Measurements from ENCODE around the gene ZFAND3. TPM values are rescaled to one million over a fixed set of nuclear protein-coding genes. Genes with fewer than 3 reads are reported as not detected.

ZFAND3 gene
- total RNA-seq, 1 donor = 25.6 TPM

DNA sequence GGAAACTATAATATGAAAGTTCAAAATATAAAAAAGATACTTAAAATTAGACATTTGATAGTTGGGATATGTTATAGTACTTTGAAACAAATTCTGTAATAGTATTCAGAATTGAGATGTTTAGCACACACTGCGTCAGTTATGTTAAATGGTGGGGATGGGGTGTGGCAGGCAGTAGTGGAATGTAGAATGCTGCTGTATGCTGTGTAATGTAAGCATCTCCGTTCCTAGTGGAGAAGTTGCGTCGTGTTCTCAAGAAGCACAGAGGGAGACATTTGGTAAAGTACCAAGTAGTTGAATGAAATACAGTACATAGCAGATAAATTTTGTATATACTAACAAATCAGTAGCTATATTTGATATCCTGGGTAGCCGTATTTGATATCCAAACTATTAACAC lies 192.4 kb downstream of the ZFAND3 start:
- H3K27me3 ChIP-seq (ENCODE audit: insufficient read depth, low read length) = no peaks in the 10 kb centered on the region
- H3K9me3 ChIP-seq (ENCODE audit: low read depth, low read length) = peaks cover 8% of the 10 kb centered on the region
- H3K4me1 ChIP-seq (ENCODE audit: insufficient read depth, low read length) = peaks cover 3% of the 10 kb centered on the region
- no peak overlapping the region for H3K4me3 ChIP-seq (ENCODE audit: low read length)

DNA sequence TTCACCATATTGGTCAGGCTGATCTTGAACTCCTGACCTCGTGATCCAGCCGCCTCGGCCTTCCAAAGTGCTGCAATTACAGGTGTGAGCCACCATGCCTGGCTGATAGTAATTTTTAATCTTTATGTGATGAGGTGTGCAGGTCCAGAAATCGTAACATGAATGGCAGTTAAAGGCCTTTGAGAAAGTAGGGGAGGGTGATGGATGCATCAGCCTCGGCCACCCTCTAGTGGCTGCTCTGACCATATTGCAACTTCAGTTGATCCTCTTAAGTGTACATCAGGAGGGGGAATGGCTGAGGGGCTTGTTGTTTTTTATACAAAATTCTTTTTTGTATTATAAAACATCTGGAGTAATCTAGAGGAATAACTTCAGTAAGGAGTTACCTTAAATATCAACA lies 193.0 kb downstream of the ZFAND3 start:
- H3K9me3 ChIP-seq (ENCODE audit: low read depth, low read length) = peaks cover 8% of the 10 kb centered on the region
- H3K27me3 ChIP-seq (ENCODE audit: insufficient read depth, low read length) = no peaks in the 10 kb centered on the region

DNA sequence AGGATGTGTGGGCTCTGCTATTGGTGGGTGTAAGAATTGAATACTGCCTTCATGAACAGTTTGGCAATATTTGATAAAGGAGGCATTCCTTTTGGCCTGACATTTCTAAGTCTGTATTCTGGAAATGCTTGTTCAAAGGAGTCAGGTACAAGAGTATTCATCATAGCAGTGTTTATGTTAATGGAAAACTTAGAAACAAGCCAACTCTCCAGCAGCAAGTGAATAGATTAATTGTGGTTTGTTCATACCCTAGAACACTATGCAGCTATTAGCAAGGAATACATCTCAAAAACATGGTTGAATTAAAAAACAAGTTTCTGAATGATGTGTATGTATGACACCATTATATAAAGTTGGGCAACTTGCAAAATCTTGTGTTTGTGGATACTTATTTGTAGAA lies 195.8 kb downstream of the ZFAND3 start:
- Histone ChIP-seq H3K4me1 (ENCODE audit: insufficient read depth, low read length) (peaks cover 6% of the 10 kb centered on the region), H3K4me3 (ENCODE audit: low read length) (no peak overlapping the region), H3K9me3 (ENCODE audit: low read depth, low read length) (peaks cover 8% of the 10 kb centered on the region), H3K27me3 (ENCODE audit: insufficient read depth, low read length) (no peaks in the 10 kb centered on the region)

More for the DNA sequence above, 193.0 kb downstream of the ZFAND3 start:
- no peak overlapping the region for H3K4me3 ChIP-seq (ENCODE audit: low read length)
- peaks cover 6% of the 10 kb centered on the region for H3K4me1 ChIP-seq (ENCODE audit: insufficient read depth, low read length)

- H3K9me3 ChIP-seq (ENCODE audit: low read depth, low read length) = no peaks in the 10 kb centered on the region
- peaks cover 6% of the 10 kb centered on the region for H3K4me1 ChIP-seq (ENCODE audit: insufficient read depth, low read length)
- H3K27me3 ChIP-seq (ENCODE audit: insufficient read depth, low read length) = no peaks in the 10 kb centered on the region
- no peak overlapping the region for H3K4me3 ChIP-seq (ENCODE audit: low read length)
Measured at GRCh38 chr6:38016824-38017223, 197.3 kb downstream of the ZFAND3 start.

DNA sequence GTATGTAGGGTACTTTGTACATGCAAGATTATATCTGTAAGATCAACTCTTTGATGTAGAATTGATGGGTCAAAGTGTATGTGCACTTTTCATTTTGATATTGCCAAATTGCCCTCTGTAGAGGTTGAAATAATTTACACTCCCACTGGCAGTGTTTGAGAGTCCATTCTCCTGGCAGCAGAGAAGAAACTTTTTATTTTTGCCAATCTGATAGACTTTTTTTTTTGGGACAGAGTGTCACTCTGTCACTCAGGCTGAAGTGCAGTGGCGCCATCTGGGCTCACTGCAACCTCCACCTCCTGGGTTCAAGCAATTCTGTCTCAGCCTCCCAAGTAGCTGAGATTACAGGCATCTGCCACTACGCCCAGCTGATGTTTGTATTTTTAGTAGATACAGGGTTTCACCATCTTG lies 199.2 kb downstream of the ZFAND3 start:
- no peaks in the 10 kb centered on the region for H3K27me3 ChIP-seq (ENCODE audit: insufficient read depth, low read length)
- H3K4me1 ChIP-seq (ENCODE audit: insufficient read depth, low read length) = peaks cover 6% of the 10 kb centered on the region
- no peak overlapping the region for H3K4me3 ChIP-seq (ENCODE audit: low read length)
- no peaks in the 10 kb centered on the region for H3K9me3 ChIP-seq (ENCODE audit: low read depth, low read length)

GRCh38 chr6:38020593-38020992 lies 201.1 kb downstream of the ZFAND3 start:
- H3K4me1 ChIP-seq (ENCODE audit: insufficient read depth, low read length) = peaks cover 6% of the 10 kb centered on the region
- no peaks in the 10 kb centered on the region for H3K9me3 ChIP-seq (ENCODE audit: low read depth, low read length)
- H3K4me3 ChIP-seq (ENCODE audit: low read length) = no peak overlapping the region
- H3K27me3 ChIP-seq (ENCODE audit: insufficient read depth, low read length) = no peaks in the 10 kb centered on the region

DNA sequence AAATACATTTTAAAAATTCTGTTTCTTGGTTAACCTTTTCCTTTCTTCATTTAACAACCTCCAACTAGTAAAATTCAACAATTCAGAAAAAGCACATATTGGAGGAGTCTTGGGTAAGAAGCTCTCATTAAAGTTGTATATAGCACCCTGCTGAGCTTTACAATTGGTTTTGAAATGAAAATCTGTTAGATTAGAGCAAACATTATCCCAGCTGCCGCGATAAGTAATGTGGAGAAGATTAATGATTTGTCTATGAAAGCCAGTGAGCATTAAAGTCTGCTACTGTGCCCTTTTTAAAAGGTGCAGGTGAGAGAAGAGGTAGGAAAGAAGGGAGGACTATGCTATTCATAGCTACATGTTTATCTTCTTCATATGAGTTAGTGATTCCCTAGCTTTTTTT lies 201.5 kb downstream of the ZFAND3 start:
- Histone ChIP-seq H3K4me3 (ENCODE audit: low read length) (no peak overlapping the region), H3K4me1 (ENCODE audit: insufficient read depth, low read length) (peaks cover 6% of the 10 kb centered on the region), H3K27me3 (ENCODE audit: insufficient read depth, low read length) (no peaks in the 10 kb centered on the region), H3K9me3 (ENCODE audit: low read depth, low read length) (no peaks in the 10 kb centered on the region)

DNA sequence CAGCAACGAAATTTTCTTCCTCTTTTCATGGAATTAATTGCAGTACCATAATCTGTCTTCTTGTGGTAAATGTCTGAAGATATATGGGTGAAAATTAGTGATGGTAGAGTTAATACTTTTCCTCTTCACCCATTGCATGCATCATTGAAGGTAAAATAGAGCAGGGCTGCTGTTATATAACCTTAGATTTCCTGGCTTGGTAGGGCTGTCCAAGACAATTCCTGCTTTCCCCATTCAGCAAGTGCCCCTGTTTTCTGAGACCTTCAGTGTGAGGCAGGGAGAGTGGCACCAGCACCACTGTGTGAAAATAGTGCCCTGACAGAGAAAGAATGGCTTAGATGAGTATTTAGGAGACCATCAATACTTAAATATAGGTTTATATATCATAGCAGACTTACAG lies 202.0 kb downstream of the ZFAND3 start:
- no peaks in the 10 kb centered on the region for H3K9me3 ChIP-seq (ENCODE audit: low read depth, low read length)
- peaks cover 6% of the 10 kb centered on the region for H3K4me1 ChIP-seq (ENCODE audit: insufficient read depth, low read length)
- no peaks in the 10 kb centered on the region for H3K27me3 ChIP-seq (ENCODE audit: insufficient read depth, low read length)
- H3K4me3 ChIP-seq (ENCODE audit: low read length) = no peak overlapping the region

DNA sequence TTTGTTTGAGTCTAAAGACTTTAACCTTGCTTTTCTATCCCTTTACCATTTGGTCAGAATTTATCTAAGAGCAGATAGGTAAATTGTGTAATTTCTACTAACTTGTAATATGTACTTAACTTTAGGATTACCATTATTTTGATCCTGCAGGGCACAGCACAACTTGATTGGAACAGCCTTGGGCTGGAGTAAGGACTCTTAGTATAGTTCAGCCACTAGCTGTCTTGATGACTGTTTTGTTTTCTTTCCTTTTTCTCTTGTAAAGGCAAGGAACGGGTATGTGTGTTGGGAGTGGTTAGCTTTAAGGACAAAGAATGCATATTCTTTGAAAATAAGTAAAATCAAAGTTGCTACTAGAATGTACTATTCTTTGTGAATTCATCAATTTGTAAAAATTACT lies 203.2 kb downstream of the ZFAND3 start:
- no peaks in the 10 kb centered on the region for H3K27me3 ChIP-seq (ENCODE audit: insufficient read depth, low read length)
- H3K9me3 ChIP-seq (ENCODE audit: low read depth, low read length) = no peaks in the 10 kb centered on the region
- peaks cover 4% of the 10 kb centered on the region for H3K4me1 ChIP-seq (ENCODE audit: insufficient read depth, low read length)
- H3K4me3 ChIP-seq (ENCODE audit: low read length) = no peak overlapping the region

GRCh38 chr6:38024908-38025307 lies 205.4 kb downstream of the ZFAND3 start:
- H3K4me3 ChIP-seq (ENCODE audit: low read length) = no peak overlapping the region
- H3K27me3 ChIP-seq (ENCODE audit: insufficient read depth, low read length) = no peaks in the 10 kb centered on the region
- peaks cover 7% of the 10 kb centered on the region for H3K4me1 ChIP-seq (ENCODE audit: insufficient read depth, low read length)
- no peaks in the 10 kb centered on the region for H3K9me3 ChIP-seq (ENCODE audit: low read depth, low read length)

GRCh38 chr6:38025451-38025850 lies 205.9 kb downstream of the ZFAND3 start:
- Histone ChIP-seq H3K4me3 (ENCODE audit: low read length) (no peak overlapping the region), H3K27me3 (ENCODE audit: insufficient read depth, low read length) (no peaks in the 10 kb centered on the region), H3K9me3 (ENCODE audit: low read depth, low read length) (no peaks in the 10 kb centered on the region), H3K4me1 (ENCODE audit: insufficient read depth, low read length) (peaks cover 7% of the 10 kb centered on the region)

GRCh38 chr6:38027685-38028373 lies 208.3 kb downstream of the ZFAND3 start:
- Histone ChIP-seq H3K4me1 (ENCODE audit: insufficient read depth, low read length) (peaks cover 7% of the 10 kb centered on the region), H3K4me3 (ENCODE audit: low read length) (no peak overlapping the region), H3K27me3 (ENCODE audit: insufficient read depth, low read length) (no peaks in the 10 kb centered on the region)

DNA sequence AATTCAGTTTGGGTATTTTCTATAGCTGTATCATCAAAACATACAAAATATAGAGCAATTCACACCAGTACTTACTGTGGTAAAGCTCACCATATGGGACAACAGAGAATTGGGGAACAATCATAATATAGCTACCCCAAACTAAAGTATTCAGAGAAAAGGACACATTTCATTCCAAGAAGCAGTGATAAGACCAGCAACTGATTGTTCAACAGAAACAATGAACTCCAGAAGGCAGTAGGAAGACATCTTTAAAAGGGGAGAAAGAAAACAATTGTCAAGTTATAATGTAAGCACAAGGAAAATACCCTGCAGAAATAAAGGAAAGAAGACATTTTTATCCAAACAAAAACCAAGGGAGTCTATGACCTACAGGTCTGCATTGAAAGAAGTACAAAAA lies 210.9 kb downstream of the ZFAND3 start:
- Histone ChIP-seq H3K4me3 (ENCODE audit: low read length) (no peak overlapping the region), H3K27me3 (ENCODE audit: insufficient read depth, low read length) (no peaks in the 10 kb centered on the region), H3K4me1 (ENCODE audit: insufficient read depth, low read length) (peaks cover 7% of the 10 kb centered on the region), H3K9me3 (ENCODE audit: low read depth, low read length) (no peaks in the 10 kb centered on the region)

More at GRCh38 chr6:38027685-38028373, 208.3 kb downstream of the ZFAND3 start:
- no peaks in the 10 kb centered on the region for H3K9me3 ChIP-seq (ENCODE audit: low read depth, low read length)

DNA sequence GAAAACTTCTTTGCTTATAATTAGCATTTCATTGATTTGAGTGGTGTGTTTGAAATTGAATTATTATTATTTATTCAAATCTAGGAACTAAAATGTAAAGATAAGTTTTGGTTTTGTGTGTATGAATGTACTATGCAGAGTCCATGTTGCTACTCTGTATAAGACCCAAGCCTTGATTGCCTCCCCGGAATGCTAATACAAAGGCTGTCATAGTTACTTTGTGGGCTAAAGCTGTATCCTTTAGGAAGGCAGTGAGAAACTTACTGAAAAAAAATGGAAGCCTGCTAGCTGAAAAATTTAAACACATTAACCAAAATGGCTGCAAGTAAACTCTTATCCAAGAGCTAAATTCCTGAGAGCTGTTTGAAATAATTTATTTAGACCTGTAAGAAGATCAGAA lies 213.3 kb downstream of the ZFAND3 start:
- H3K27me3 ChIP-seq (ENCODE audit: insufficient read depth, low read length) = no peaks in the 10 kb centered on the region
- H3K4me3 ChIP-seq (ENCODE audit: low read length) = no peak overlapping the region
- no peaks in the 10 kb centered on the region for H3K9me3 ChIP-seq (ENCODE audit: low read depth, low read length)
- H3K4me1 ChIP-seq (ENCODE audit: insufficient read depth, low read length) = peaks cover 2% of the 10 kb centered on the region

- Histone ChIP-seq H3K27me3 (ENCODE audit: insufficient read depth, low read length) (no peaks in the 10 kb centered on the region), H3K4me1 (ENCODE audit: insufficient read depth, low read length) (no peaks in the 10 kb centered on the region), H3K4me3 (ENCODE audit: low read length) (no peak overlapping the region), H3K9me3 (ENCODE audit: low read depth, low read length) (no peaks in the 10 kb centered on the region)
Measured at GRCh38 chr6:38033442-38033982, 214.0 kb downstream of the ZFAND3 start.

DNA sequence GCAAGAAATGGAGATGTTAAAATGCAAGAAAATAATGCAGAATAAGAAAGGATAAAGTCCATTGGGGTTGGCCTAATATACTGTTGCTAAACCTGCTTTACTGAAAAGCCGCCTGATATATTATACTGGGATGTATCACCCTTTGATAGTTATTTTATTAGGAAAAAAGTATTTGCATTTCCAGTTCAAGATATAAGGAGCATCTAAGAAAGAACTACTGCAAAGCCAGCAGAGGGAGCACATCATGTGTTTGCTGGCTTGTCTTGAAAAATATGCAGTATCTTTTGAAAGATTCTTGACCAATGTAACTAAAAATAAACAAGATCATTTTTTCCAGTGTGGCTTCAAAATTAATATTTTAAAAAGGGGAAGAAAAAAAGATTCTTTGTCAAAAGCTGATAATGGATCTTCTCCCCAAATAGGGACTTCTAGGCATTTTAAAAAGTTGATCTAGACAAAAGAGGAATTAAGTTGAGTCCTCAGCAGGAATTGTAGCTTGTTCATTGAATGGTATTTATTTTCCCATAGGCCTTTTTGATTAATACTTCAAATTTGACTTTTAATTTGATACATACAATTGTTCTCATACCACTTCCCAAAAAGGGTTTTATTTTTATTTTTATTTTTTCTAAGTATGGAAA lies 214.9 kb downstream of the ZFAND3 start:
- Histone ChIP-seq H3K9me3 (ENCODE audit: low read depth, low read length) (no peaks in the 10 kb centered on the region), H3K4me1 (ENCODE audit: insufficient read depth, low read length) (no peaks in the 10 kb centered on the region), H3K4me3 (ENCODE audit: low read length) (no peak overlapping the region), H3K27me3 (ENCODE audit: insufficient read depth, low read length) (no peaks in the 10 kb centered on the region)
